ENCODE results near the gene KRI1.

DNA sequence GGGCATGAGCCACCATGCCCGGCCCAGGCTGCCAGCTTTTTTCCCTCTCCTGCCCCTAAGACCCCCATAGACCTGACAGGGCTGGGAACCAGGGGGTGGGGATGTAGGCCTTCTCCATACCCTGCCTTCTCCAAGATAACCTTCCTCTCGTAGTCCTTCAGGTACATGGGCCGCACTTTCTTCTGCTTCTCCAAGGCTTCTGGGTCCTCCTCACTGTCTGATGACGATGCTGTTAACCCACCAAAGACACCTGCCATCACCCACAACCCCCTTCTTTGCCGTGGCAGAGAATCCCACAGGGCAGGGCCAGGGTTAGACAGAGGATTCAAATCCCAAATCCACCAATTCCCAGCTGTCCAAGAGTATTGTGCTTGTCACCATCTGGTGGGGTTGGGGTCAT, 3.2 kb downstream of the KRI1 start:
- TF ChIP-seq RAD21 (IDR thresholded peaks at IDR 0.05) (no peak), YY1 (IDR thresholded peaks at IDR 0.05) (no peak), FOXA1 (IDR thresholded peaks at IDR 0.05) (no peak), TAF1 (conservative IDR thresholded peaks at IDR 0.05) (no peak), SP1 (IDR thresholded peaks at IDR 0.05) (no peak), RXRA (IDR thresholded peaks at IDR 0.05) (no peak)
- TF ChIP-seq, protein P1, sequence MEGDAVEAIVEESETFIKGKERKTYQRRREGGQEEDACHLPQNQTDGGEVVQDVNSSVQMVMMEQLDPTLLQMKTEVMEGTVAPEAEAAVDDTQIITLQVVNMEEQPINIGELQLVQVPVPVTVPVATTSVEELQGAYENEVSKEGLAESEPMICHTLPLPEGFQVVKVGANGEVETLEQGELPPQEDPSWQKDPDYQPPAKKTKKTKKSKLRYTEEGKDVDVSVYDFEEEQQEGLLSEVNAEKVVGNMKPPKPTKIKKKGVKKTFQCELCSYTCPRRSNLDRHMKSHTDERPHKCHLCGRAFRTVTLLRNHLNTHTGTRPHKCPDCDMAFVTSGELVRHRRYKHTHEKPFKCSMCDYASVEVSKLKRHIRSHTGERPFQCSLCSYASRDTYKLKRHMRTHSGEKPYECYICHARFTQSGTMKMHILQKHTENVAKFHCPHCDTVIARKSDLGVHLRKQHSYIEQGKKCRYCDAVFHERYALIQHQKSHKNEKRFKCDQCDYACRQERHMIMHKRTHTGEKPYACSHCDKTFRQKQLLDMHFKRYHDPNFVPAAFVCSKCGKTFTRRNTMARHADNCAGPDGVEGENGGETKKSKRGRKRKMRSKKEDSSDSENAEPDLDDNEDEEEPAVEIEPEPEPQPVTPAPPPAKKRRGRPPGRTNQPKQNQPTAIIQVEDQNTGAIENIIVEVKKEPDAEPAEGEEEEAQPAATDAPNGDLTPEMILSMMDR (IDR thresholded peaks at IDR 0.05; ENCODE audit: low read depth, low read length, missing input control), result no peak
- TF ChIP-seq, protein P2, sequence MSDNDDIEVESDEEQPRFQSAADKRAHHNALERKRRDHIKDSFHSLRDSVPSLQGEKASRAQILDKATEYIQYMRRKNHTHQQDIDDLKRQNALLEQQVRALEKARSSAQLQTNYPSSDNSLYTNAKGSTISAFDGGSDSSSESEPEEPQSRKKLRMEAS (IDR thresholded peaks at IDR 0.05), result no peak
- TF ChIP-seq, protein P3, sequence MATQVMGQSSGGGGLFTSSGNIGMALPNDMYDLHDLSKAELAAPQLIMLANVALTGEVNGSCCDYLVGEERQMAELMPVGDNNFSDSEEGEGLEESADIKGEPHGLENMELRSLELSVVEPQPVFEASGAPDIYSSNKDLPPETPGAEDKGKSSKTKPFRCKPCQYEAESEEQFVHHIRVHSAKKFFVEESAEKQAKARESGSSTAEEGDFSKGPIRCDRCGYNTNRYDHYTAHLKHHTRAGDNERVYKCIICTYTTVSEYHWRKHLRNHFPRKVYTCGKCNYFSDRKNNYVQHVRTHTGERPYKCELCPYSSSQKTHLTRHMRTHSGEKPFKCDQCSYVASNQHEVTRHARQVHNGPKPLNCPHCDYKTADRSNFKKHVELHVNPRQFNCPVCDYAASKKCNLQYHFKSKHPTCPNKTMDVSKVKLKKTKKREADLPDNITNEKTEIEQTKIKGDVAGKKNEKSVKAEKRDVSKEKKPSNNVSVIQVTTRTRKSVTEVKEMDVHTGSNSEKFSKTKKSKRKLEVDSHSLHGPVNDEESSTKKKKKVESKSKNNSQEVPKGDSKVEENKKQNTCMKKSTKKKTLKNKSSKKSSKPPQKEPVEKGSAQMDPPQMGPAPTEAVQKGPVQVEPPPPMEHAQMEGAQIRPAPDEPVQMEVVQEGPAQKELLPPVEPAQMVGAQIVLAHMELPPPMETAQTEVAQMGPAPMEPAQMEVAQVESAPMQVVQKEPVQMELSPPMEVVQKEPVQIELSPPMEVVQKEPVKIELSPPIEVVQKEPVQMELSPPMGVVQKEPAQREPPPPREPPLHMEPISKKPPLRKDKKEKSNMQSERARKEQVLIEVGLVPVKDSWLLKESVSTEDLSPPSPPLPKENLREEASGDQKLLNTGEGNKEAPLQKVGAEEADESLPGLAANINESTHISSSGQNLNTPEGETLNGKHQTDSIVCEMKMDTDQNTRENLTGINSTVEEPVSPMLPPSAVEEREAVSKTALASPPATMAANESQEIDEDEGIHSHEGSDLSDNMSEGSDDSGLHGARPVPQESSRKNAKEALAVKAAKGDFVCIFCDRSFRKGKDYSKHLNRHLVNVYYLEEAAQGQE (IDR thresholded peaks at IDR 0.05), result no peak
- TF ChIP-seq, protein P4, sequence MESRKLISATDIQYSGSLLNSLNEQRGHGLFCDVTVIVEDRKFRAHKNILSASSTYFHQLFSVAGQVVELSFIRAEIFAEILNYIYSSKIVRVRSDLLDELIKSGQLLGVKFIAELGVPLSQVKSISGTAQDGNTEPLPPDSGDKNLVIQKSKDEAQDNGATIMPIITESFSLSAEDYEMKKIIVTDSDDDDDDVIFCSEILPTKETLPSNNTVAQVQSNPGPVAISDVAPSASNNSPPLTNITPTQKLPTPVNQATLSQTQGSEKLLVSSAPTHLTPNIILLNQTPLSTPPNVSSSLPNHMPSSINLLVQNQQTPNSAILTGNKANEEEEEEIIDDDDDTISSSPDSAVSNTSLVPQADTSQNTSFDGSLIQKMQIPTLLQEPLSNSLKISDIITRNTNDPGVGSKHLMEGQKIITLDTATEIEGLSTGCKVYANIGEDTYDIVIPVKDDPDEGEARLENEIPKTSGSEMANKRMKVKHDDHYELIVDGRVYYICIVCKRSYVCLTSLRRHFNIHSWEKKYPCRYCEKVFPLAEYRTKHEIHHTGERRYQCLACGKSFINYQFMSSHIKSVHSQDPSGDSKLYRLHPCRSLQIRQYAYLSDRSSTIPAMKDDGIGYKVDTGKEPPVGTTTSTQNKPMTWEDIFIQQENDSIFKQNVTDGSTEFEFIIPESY (IDR thresholded peaks at IDR 0.05), result no peak
- TF ChIP-seq, protein P5, sequence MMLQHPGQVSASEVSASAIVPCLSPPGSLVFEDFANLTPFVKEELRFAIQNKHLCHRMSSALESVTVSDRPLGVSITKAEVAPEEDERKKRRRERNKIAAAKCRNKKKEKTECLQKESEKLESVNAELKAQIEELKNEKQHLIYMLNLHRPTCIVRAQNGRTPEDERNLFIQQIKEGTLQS (IDR thresholded peaks at IDR 0.05), result no peak
